Hematopoietic multipotent progenitor cell treated with erythropoietin and hydrocortisone succinate and interleukin-3 and kit ligand, for 8 days (in vitro differentiated cells): ENCODE measurements around the gene NUP85.
"Not testable (repeated sequence)": the region's sequence is repeated elsewhere in the genome, so short reads cannot be mapped to it uniquely, and the experiment has no call there.

Experiments
- DNase-seq: peaks from one replicate; pipeline ENCODE4 v3.0.0-alpha.2; 2015

Gene NUP85

DNA sequence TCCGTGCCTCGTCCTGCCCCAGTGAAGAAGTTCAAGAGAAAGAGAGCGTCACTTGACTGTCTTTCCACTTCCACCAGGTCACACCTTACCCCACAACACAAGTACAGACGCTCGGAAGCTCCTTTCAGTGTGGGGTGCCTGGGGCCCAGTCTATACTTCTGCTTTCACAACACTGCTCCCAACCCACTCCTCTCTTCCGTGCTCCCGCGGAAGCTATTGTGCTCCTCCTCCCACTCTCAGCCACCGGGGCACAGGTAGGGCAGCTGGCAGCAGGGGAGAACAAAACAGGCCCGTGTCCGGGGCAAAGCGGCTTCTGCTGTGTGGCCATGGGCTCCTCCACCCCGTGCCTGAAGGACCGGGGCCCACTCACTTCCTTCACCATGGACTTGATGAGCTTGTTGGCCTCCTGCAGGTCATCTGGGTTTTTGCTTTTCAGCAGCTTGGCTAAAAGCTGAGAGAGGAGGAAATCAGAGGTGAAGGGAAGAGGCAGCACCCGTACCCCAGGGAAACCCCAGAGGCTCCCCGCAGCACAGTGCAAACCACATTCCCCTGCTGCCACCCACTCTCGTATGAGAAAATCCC is 37.1 kb downstream of the NUP85 start:
- DNase-seq, result no peak

DNA sequence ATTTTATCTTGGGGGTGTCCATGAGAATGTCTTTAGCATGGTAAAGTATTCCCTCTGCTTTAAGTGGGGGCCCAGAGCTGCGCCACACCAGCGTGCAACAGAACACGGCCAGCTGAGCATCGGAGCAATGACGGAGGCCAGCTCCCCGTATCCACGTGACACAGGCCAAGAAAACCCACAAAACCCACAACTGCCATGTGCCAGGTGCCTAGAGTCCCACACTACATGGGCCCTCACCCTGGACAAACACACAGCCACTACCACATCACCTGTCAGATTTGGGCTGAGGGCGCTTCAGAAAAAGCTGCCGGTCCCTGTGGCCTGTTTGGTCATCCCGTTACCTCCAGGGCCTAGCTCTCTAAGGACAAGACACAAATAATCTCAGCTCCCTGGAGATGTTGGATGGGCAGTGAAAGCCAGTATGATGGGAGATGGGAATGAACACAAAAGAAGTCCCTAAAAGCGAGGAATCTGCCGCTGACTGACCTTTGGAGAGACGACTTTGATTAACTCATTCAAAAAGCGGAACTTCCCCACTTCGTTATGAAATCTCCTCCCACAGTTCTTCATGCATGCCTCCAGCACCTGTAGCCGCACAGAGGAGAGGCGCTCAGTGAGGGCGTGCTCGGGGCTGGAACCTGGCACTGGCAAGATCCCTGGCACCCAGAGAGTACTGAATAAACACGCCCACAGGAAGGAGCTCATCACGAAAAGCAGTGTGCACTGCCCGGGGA is 38.8 kb downstream of the NUP85 start:
- DNase-seq, result no peak

- DNase-seq, result no peak
Measured at GRCh38 chr17:75245011-75245410, 39.5 kb downstream of the NUP85 start.

DNA sequence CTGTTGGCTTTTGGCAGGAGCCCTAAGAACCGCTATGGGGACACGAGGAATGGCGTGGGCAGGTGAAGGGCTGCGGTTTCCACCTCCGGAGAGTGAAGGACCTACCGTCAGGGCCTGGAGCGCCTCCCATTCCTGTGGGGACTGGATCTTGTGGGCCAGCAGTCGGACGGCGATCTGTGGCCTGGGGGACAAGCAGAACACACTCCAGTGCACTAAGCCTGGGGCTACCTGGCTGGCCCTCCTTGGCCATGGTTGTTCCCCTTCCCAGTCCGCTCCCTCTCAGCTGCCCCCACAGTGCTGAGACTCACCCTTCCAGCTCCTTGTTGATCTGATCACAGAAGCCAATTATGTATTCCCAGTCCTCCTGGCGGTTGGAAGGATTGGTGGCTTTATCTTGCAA is 40.9 kb downstream of the NUP85 start:
- no peak for DNase-seq

DNA sequence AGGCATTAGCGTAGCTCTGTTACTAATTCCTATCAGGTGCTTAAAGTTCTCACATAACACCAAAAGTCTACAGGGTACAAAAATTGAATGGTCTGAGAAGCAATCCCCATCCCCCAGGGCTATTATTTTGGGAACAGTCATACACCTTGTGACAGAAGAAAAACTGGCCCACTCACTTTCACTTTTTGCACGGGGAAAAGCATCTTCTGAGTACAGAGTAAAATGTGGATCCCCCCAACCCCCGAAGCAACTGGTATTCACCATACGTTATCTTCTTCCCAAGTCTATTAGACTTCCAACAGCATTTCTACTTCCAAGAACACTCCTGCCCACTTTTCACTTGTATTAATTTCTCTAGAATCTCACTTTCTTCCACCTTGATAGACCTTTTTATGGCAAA is 44.1 kb downstream of the NUP85 start:
- DNase-seq, result no peak

DNA sequence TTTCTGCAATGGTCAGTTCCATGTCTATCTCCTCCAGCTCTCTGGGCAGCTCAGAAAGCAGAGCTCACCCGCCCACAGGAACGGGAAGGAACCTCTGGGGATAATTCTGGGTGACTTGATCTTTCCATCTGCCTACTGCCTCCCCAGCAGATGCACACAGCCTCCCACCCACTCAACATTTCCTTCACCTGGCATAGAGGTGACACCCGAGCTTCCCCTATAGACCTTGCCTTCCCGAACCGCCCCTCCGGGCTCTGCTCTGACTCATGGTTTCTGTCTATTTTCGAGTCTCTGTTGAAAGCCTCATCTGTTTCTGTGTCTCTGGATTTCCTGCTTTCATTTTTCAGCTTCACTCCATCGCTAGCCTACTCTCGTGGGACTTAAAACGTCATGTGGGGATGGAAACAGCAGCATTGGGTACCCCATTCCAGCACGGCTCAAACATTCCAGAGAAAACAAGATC is 44.6 kb downstream of the NUP85 start:
- no peak for DNase-seq

GRCh38 chr17:75252039-75252816 is 46.7 kb downstream of the NUP85 start:
- DNase-seq, result no peak

- not testable (repeated sequence) for DNase-seq
Measured at GRCh38 chr17:75255954-75256698, 50.6 kb downstream of the NUP85 start.

DNA sequence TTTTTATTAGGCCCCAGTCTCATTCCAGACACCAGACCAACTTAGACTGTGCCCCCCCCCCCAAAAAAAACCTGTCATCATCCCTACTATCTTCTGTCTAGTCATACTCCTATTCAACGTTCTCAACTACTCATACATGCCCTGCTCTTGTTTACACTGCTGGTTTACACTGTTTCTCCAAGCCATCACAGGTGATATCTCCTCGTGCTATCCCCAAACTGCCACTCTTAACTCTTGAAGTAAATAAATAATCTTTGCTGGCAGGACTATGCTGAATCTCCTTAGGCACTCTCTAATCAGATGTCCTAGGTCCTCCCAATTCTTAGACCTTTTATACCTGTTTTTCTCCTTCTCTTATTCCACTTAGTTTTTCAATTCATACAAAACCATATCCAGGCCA is 51.7 kb downstream of the NUP85 start:
- not testable (repeated sequence) for DNase-seq

- DNase-seq, result no peak
Measured at GRCh38 chr17:75260641-75261335, 55.3 kb downstream of the NUP85 start.

DNA sequence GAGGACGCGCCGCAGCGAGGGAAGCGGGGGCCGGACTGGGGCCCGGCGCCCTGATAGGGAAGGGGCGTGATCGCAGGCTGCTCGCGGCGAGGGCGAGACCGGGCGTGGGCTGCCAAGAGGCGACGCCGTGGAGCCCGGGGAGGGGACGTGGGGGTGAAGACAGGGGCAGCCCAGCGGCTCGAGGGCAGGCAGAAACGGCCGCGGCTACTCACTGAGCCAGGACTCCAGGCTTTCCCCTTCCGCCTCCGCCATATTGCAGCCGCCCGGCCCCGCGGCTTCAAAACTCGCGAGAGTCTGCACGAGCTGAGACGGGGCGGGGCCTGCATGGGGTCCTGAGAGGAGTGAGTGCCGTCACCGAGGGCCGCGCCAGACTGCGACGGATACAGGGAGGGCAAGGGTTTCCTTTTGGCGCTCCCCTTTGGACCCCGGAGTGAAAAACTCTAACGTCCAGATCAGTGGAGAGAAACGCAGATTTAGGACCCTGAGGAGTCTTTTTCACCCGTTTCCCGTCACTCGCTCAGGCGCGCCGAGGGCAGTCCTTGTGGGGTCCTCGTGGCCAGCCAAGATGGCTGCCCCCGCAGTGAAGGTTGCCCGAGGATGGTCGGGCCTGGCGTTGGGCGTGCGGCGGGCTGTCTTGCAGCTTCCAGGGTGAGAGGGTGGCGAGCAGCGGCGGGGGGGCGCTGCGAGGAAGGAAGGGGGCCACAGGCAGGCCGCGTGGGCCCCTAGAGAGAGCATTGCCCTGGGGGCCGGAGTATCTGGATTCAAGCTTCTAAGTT is 56.0 kb downstream of the NUP85 start, which contains the start of the genes GGA3 and MRPS7:
GGA3 (minus strand) TSS at position 271 of the 776 bp plus-strand sequence; CDS start at position 252, 19 bp downstream.
MRPS7 (plus strand) TSS at position 544 of the 776 bp plus-strand sequence; CDS start at position 566, 22 bp downstream.
- peak; percentile 94 for DNase-seq

DNA sequence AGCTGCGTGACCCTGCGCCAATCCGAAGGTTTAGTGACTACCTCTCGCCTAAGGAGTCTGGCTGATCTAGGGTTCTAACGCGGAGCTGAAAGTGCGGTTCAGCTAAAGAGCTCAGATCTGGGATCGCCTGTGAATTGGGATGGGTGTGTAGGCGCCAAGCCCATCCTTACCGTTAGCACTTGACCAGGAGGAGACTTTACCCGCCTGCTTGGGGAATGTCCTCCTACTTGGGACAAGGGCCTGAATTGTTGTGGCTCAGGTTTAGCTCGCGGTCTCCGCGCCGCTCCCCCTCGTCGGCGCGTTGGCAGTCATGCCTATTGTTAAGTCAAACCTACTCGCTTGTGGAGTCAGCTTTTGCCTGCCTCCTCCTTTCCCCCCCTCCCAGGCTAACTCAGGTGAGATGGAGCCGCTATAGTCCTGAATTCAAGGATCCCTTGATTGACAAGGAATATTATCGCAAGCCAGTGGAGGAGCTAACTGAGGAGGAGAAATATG is 56.7 kb downstream of the NUP85 start:
- no peak for DNase-seq

DNA sequence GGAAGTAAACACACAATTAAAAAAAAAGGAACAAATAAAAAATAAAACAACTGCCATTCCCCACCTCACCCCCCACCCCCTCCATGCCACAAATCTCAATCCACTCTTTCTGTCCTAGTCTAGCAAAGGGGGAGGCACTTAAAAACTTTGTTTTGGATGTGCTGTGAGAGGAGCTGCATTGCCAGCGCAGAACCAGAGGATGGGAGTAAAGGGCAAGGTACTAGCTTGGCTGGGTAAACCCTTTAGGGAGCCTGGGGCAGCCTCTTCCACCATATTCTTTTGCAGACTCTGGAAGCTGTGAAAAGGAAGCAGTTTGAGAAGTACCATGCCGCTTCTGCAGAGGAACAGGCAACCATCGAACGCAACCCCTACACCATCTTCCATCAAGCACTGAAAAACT is 57.6 kb downstream of the NUP85 start:
- no peak for DNase-seq

DNA sequence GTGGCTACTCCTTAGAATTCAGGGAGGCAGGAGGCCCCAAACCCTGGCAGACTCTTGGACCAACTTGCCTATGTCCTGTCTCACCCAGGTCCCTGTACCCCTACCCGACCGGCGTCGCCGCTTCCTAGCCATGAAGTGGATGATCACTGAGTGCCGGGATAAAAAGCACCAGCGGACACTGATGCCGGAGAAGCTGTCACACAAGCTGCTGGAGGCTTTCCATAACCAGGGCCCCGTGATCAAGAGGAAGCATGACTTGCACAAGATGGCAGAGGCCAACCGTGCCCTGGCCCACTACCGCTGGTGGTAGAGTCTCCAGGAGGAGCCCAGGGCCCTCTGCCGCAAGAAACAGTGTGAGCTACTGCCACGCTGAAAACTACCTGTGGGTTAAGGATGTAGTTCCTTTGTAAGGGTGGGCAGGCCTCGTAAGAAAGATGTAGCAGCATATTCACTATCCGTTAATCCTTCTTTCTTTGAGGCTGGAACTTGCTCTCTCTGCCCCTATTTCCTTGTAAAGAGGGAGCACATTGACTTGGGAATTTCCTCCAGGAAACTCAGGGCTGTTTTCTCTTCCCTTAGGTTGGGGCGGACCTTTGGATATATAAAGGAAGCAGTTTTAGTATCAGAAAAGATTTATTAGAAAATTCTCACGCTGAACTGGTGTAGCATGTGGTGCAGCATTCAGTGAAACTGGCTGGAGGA is 60.3 kb downstream of the NUP85 start:
- DNase-seq, result no peak

DNA sequence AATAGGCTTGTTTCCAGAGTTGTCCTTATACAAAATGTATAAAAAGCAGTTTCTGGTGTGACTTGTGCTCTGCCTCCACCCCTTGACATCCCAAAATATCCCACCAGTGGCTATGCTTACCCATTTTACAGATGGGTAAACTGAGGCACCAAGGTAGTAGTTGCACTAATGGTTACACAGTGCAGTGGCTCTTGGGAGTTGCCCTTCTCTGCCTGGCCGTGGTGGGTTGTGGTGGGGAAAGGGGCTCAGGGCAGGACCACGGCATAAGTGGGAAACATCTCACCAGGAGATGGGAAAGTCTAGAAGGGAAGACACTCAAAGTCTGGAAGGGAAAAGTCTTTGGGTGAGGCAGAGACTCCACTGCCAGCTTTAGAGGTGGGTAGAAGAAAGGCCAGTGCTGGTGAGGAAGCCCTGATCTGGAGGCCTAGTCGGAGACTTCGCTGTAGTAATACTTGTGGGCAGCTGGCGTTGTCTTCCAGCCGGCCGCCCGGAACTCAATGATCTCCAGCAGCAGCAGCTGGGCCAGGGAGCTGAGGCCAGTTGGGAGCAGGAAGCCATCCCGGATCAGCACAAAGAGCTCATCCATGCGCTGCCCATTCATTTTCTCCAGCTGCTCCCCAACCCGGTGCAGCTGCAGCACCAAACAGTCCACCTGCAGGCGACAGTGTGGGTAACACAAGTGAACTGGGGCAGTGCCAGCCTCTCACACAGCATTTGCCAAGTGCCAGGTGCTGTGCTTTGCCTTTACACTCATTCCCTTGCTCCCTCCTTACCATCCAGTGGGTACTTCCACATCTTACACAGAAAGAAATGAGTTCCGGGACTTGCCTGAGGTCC is 61.1 kb downstream of the NUP85 start:
- no peak for DNase-seq

- no peak for DNase-seq
Measured at GRCh38 chr17:75267153-75267410, 61.6 kb downstream of the NUP85 start.

GRCh38 chr17:75267411-75268232 is 62.1 kb downstream of the NUP85 start:
- no peak for DNase-seq

GRCh38 chr17:75269844-75270217 is 64.4 kb downstream of the NUP85 start:
- peak; percentile 14 for DNase-seq
